Prostate gland (tissue), 2 donors: ENCODE results near the gene RAPGEF3. TPM values are rescaled to one million over a fixed set of nuclear protein-coding genes. Genes with fewer than 3 reads are reported as not detected.
A peak's percentile ranks its signal among the peaks of the same experiment; 100 is the strongest.

Experiments
- DNase-seq: peaks from one replicate; pipeline ENCODE4 v3.0.0-alpha.2; 2019; ENCODE audit warnings: low spot score
- H3K27ac ChIP-seq, 2 donors: fragments of 200-600 bp; sonication (generic); 2 replicates each; pipeline ENCODE4 v1.5.1; 2017 to 2019
- H3K27me3 ChIP-seq: fragments of 200-600 bp; sonication (generic); replicated peaks from 2 replicates; pipeline ENCODE4 v1.5.1; 2019; ENCODE audit not compliant: insufficient read depth
- H3K36me3 ChIP-seq, 2 donors: fragments of 200-600 bp; sonication (generic); 1 replicate in 1 of 2; 2 replicates in 1 of 2; pipeline versions ENCODE4 v1.5.1 to v1.8.1; 2017 to 2019
- H3K4me1 ChIP-seq: fragments of 200-600 bp; sonication (generic); replicated peaks from 2 replicates; pipeline ENCODE4 v1.5.1; 2019
- H3K4me3 ChIP-seq, 2 donors: fragments of 200-600 bp; sonication (generic); 2 replicates each; pipeline ENCODE4 v1.5.1; 2017 to 2019
- H3K9me3 ChIP-seq: fragments of 200-600 bp; sonication (generic); 2 replicates; pipeline ENCODE4 v1.5.1; 2017
- CTCF ChIP-seq, 4 experiments: fragments of 200-600 bp in 2 of 4; fragments of 450-650 bp in 2 of 4; sonication (generic) in 2 of 4; IDR thresholded peaks; 1 replicate in 3 of 4; 2 replicates in 1 of 4; pipeline ENCODE4 v1.5.1; 2016 to 2019; ENCODE audit warnings: antibody characterized with exemption in 4 of 4, mild to moderate bottlenecking in 2 of 4, moderate library complexity in 2 of 4
- POLR2A ChIP-seq: fragments of 450-650 bp; IDR thresholded peaks from one replicate; pipeline ENCODE4 v1.6.1; 2016; ENCODE audit warnings: antibody characterized with exemption, mild to moderate bottlenecking
- POLR2AphosphoS5 ChIP-seq: sonication (generic); formaldehyde crosslinking; IDR thresholded peaks from one replicate; pipeline ENCODE4 v1.6.1; 2017; ENCODE audit warnings: antibody characterized with exemption
- WGBS: methylation state at CpG from one replicate; pipeline ENCODE4 v1.1.5; 2018; 5-methylcytosine and 5-hydroxymethylcytosine counted together
- intact Hi-C: fragments of 100-400 bp; cut with DNase I; formaldehyde crosslinking; loops from one replicate; pipeline ENCODE4 v1.14.2; 2022
- total RNA-seq, 2 donors: library from RNA; depleted of rRNA; stranded (reverse); fragments of >200 nt; gene quantifications; one replicate each; pipeline ENCODE4 v1.1.0, GENCODE V29; 2016

The RAPGEF3 gene
- total RNA-seq, 2 donors from 2014 or later = 19.1 to 28.5 TPM

DNA sequence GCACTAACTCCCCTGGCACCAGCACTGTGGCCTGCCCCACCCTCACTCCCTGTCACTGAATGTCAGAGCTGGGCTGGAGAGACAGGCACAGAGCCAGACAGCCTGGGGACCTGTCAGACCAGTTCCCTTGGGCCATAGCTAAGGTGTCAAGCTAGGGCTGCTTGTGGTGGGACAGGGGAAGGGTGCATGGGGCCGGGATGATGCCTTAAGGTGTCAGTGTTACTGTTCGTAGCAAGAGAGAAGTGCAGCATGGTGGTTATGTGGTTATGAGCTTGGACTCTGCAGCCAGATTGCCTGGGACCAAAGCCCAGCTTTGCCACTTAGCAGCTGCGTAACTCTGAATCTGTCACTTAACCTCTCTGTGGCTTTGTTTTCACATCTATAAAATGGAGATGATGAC, 3.8 kb downstream of the RAPGEF3 start:
- H3K36me3 ChIP-seq = no peaks in the 10 kb centered on the region
- H3K4me3 ChIP-seq = no peak overlapping the region
- peaks cover 28% of the 10 kb centered on the region for H3K4me1 ChIP-seq
- peak; percentile 80 for DNase-seq
- no peaks in the 10 kb centered on the region for H3K9me3 ChIP-seq
- H3K27me3 ChIP-seq = no peaks in the 10 kb centered on the region
- peak overlapping the region; percentile 67 to 71 for H3K27ac ChIP-seq
- intact Hi-C loops = loop anchor here (5.0 kb wide), 1 partner anchor 38 kb away; no protein-coding TSS in a partner anchor
- WGBS = 29% methylated on average over 3 of the region's 3 CpGs
- TF ChIP-seq POLR2AphosphoS5 (peak; percentile 53), POLR2A (no peak), CTCF (IDR thresholded peaks at IDR 0.05) (peak in 1 of 4 experiments; percentile 3)

- TF ChIP-seq POLR2AphosphoS5 (no peak), CTCF (IDR thresholded peaks at IDR 0.05) (no peak), POLR2A (no peak)
- WGBS = 81% methylated on average over 4 of the region's 4 CpGs
- Histone ChIP-seq H3K4me3 (no peak overlapping the region), H3K36me3 (no peaks in the 10 kb centered on the region), H3K9me3 (no peaks in the 10 kb centered on the region), H3K4me1 (peaks cover 28% of the 10 kb centered on the region), H3K27me3 (no peaks in the 10 kb centered on the region), H3K27ac (peak overlapping the region; percentile 67 to 71)
- DNase-seq = no peak
- intact Hi-C loops = no loop called here
These were observed 4.6 kb downstream of the RAPGEF3 start for GRCh38 chr12:47754126-47754525.

GRCh38 chr12:47753021-47754001, 5.4 kb downstream of the RAPGEF3 start:
- Histone ChIP-seq H3K4me1 (peaks cover 28% of the 10 kb centered on the region), H3K27ac (peak overlapping the region; percentile 67 to 71), H3K4me3 (no peak overlapping the region), H3K9me3 (no peaks in the 10 kb centered on the region), H3K36me3 (no peaks in the 10 kb centered on the region), H3K27me3 (no peaks in the 10 kb centered on the region)
- TF ChIP-seq POLR2AphosphoS5 (peak; percentile 89), POLR2A (peak; percentile 28), CTCF (IDR thresholded peaks at IDR 0.05) (peak in 2 of 4 experiments; percentile 16 to 25)
- intact Hi-C loops = no loop called here
- 32% methylated on average over 11 of the region's 11 CpGs for WGBS
- peak; percentile 91 for DNase-seq

DNA sequence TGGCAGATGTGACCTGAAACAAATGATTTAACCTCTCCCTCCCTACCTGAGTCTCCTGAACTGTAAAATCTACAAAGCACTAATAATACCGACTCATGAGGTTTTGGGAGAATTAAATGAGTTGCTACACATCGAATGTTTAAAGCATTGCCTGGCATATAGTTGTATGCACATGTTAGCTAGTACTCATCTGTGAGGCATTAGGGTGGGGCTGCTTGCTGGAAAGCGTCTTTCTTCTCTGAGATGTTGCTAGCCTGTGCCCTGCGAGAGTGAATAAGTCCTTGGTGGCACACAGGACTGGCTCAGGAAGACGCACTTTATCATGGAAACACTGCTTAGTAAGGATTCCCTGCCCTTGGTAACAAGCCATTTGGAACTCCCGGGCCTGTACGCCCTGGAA, 6.1 kb downstream of the RAPGEF3 start:
- no peaks in the 10 kb centered on the region for H3K9me3 ChIP-seq
- TF ChIP-seq POLR2A (no peak), POLR2AphosphoS5 (no peak), CTCF (IDR thresholded peaks at IDR 0.05) (no peak)
- H3K4me3 ChIP-seq = no peak overlapping the region
- no peak for DNase-seq
- 57% methylated on average over 7 of the region's 7 CpGs for WGBS
- intact Hi-C loops = no loop called here
- H3K36me3 ChIP-seq = no peaks in the 10 kb centered on the region
- H3K27ac ChIP-seq = peak overlapping the region; percentile 67 to 71
- H3K4me1 ChIP-seq = peaks cover 24% of the 10 kb centered on the region
- no peaks in the 10 kb centered on the region for H3K27me3 ChIP-seq
